UCSD-AML1 (cell line): Measurements from ENCODE around the gene DLX5.

Source experiments
- DNase-seq: peaks from one replicate; lab custom pipeline; 2025; ENCODE audit not compliant: unreplicated experiment; lab: John Stamatoyannopoulos, UW

Gene DLX5

DNA sequence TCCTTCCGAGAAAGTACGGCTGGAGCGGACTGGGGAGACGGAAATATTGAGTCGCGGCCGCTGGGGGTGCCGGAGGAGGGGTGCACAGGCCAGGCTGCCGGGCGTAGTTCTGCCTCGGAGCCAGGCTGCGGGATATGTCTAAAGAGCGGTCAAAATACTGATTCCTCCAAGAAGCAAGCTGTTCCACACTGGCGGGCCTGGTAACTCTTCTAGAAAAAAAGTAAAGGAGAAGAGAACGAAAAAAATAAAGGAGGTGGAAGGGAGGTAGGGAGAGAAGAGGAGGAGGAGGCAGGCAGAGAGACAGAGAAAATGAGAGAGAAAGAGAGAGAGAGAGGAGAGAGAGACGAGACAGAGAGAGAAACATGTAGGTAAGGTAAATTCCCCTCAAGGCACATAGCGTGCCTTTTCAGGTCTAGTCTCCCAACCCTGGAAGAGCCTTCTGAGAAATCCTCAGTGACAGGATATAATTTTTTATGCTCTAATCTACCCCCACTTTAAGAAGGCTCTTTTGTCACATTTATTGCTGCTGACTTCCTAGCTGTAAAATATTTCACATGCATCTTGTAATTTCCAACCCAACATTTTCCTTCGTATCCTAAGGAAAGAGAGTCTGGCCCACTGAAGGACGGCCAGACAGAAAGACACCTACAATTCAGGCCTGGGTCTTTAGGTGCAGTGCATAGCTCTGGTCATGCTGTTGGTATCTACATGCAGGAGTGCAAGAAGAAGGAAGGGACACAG is 5.7 kb downstream of the DLX5 start:
- DNase-seq, result no peak

DNA sequence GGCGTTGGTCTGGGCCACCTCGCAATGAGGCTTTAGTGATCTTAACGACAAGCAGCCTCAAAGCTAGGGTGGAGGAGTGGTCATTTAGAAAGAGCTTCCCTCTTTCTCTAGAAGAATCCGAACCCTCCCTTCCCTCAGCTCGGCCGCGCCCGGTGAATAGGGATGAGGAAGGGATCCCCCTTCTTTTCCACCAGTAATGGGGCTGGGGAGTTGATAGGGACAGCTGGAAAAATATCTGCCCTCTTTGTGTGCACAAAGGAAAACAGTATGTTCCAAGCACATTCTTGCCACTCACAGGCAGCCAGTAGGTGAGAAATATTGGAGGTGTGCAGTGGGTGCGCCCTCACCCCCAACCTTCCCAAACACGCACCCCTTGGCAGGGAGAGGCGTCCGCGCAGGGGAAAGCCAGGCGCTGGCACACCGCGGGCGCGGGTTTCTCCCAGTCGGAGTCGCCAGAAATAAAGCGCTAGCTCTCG is 6.5 kb downstream of the DLX5 start:
- no peak for DNase-seq

DNA sequence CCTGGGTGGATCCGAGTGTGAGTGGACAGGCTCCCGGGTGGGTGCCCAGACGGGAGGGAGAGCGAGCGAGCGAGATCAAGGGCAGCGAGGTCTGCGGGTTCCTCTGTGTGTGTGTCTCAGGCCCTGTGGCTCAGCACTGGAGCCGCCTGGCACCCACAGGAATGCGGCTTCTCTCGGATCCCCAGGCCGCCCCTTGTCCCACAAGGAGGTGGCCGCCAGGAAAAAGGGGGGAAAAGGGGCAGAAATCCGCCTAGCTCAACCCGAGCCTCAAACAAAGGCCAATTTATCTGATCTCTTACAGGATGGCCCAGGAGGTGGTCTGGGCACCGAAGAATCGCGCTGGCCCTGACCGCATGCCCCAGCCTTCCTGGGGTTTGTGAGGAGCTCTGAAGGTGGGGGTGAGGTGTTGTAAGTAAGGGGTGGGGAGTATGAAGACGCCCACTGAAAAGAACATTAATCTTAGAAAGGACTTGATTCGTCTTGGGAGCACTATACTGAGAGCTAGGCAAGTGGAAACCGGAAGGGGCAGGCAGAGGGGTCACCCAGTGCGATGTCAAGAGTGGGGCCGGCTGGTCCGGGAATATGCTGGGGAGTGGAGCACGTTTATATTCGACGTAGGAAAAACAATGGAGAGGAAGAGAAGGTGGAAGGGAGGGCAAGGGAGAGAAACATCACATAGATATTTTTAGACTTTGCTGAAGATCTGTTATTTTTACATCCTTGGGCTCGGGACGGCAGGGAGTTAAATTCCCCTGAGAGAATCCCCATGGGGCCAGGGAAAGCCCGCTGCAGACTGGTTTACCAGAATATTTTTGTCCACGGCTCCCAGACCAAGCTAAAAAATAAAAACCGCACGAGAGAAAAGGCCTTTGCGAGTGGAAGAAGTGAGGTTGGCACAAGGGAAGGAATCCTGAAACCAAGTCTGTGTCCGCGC is 7.2 kb downstream of the DLX5 start:
- DNase-seq, result no peak

DNA sequence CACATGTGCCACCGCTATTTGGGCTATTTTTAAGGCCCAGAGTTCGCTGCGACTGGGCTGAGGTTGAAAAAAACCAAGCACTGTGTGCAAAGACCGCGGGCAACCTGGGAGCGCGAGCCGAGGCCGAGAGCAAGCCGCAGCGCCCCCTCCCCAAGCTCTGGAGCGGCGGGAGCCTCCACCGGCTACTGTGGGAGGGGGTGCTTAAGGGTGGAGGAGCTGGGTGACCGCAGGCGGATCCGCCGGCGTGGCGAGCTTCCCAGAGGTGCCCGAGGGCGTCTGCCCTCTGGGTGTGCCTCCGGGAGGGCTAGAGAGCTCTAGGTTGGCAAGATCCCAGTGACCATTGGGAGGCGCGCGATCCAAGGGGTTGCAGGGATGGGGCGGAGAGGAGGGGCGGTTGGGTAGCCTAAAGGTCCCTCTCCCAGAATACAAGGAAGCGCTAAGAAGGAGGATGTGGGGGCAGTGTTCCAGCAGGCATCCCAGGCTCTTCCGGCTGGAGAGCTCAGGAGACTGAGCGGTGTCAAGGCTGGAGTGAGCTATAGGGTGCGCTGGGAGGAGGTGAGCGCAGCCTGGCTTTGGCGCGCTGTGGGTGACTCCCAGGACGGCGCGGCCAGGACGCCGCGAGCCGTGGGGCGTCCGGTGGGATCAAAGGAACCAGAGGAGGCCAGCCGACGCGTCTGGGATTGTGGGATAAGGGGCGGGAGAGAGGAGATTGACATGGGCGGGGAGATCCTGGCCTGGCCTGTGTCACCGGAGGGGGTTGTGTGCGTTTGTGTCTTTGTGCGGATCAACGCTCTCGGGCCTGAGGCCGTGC is 8.0 kb downstream of the DLX5 start:
- DNase-seq, result no peak

DNA sequence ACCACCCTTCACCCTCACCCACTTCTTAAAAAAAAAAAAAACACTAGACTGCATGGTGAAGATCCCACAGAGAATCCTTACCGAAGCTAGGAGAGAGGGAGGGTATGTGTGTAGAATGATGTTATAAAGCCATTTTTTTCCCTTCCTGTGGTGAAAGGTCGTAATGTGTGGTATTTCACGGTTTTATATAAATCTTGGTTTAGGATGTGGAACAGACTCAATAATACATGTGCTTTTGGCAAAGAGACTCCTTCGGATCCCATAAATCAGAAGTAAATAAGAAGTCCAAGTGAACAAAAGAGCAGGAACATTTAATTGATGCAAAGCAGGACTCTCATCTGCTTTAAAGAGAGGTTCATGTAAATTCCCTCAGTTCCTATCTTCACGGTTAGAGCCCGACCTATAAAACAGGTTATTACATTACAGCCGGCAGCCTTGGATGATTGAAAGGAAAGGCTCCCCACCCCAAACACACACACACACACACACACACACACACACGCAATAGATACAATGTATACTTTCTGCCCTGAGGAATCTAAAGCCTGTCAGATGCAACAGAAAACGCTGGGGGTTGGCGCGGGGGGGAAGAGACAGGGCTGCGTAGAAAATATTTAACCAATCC is 8.8 kb downstream of the DLX5 start:
- DNase-seq, result no peak

DNA sequence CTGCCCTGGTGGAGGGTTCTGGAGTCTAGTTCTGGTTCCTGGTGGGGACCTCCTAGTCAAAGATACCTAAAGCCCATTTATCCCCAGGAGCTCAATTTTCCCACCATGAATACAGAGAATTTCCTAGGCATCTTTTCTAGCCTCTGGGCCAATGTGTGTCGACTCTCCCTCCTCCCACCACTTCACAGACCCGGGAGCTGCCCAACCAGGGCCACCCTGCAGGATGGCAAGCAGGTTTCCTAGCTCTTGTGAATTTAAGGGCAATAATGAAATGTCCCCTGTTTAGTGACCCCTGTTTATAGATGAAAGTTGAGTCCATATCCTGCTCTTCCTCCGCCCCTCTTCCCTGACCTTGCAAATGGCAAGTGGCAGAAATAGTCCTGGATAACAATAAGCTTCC is 9.4 kb downstream of the DLX5 start:
- DNase-seq, result no peak

DNA sequence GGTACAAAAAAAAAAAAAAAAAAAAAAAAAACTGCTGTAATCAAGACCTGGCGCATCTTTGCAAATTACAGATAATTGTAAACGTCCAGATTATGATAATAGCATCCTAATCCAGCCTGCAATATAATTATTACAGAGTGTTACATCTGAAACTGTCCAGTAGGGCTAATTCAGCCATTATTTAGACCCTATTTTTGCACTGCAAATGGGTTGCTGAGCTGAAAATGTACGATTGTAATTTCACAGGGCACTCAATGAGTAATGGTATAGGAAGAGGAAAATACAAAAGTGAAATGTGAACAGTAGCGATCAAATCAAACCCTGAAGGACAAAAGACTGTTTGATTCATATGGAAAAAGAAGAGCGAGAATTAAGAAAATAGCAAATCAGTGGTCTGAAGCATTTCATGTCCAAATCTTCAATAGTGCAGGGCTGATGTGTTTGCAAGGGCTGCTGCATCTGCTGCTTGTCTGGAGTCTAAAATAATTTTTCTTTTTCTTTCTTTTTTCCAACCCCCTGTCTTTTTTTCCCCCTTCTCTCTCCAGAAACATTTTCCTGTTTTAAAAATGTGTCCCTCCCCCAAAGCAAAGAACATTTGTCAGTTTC is 10.4 kb downstream of the DLX5 start:
- DNase-seq, result no peak

DNA sequence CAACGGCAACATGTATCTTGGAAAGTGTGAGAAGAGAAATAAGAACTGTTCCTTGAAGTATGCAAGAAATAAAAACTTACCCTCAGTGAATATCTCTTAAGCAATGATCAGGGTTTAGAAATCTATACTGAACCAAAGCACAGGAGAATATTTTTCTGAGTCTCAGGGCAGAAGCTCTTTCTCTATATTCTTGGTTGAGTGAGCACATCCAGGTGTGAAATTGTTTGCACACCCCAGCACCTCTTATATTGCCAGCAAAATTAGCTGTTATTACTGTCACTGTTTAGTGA is 10.8 kb downstream of the DLX5 start:
- DNase-seq, result no peak

DNA sequence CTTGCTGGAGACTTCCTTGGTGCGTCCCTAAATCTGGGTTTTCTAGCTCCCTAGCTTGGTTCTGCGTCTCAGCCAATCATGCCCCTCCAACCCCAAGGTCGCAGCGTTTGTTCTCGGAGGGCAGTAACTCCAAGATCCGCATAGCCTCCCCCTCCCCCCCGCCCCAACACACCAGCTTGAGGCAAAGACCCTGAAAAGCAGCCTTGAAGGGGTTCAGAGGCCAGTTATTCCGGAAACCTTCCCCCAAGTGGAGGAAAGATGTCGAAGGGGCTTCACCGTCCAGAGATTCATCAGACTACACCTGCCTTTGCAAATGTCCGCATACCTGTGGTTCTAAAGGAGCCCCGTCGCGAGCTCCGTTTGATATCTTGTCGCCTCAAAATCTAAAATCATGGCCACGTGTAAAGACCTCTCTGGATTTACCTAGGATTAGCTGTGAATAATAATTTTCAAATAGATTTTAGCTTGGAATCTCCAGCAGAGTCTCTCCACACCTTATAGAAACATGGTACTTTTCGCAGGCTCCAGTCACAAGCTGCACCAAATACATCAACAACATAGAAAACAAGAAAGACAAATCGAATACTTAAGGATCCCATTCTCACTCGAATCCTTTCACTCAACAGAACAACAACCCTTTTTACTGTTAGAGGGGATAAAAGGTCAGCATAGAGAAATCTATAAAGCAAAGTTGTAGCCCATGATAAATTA is 11.3 kb downstream of the DLX5 start:
- no peak for DNase-seq

DNA sequence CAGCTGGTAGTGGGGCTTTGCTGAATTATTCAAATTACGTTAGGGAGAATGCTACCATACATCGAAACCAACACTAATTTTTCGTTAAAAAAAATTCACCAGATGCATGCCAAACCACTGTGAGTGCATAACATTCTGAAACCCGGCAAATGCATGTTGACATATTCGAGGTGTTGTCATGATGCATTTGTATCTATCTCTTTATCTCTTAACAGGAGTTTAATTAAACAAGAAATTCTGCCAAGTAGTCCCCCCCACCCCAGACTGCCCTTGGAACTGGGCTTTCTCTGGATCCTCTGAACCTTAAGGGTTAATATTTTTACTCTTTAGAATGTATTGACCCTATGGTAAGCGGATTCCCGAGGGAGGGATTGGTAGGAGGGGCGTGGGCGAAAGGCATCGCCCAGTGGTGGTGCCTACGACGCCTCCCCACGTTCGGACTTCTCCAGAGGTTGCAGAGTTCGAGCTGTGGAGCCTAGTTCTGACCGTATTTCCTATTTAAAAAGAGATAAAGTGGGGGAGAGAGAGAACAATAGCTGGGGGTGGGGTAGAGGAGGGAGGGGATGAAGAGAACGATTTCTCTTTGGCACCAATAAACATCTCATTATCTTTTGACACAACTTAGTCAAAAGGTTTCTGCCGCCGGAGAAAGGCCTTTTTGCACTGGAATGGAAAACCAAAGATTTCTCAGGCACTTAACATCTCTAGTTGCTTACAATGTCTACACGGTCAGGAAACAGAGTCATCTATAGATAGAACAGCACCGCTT is 12.1 kb downstream of the DLX5 start:
- DNase-seq, result no peak

DNA sequence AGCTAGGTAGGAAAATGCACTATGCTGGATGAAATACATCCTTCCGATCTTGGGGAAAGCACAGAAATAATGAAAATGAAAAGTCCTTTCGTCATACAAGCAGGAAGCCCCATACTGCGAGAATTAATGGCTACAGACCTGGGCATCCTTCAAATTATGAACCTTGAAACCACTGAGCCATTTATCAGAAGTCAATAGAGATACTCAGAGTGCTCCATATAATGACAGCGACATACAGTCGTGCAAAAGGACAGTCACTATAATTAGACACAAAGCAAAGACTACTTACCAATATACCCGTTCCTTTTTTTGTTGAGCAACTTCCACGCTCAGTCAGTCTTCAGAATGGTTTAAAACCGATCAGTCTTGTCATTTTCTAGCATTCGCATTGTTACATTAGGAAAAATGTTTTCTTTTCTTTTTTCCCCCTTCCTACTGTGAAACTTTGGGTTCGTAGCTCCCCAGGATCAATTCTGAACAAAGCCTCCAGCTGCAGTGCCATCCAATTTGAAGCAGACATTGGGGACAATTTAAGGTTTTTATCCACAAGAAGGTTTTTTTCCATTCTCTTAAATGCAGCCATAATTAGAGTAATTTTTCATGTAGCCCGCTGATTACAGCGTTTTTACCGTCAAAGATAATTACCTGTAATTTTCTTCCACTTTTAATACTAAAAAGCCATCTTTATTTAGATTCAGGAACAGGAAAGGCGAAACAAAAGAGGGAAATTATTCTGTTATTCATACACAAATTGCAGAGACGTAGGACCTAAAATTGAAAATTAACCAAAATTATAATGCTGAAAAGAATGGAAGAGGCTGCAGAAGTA is 12.9 kb downstream of the DLX5 start:
- no peak for DNase-seq

DNA sequence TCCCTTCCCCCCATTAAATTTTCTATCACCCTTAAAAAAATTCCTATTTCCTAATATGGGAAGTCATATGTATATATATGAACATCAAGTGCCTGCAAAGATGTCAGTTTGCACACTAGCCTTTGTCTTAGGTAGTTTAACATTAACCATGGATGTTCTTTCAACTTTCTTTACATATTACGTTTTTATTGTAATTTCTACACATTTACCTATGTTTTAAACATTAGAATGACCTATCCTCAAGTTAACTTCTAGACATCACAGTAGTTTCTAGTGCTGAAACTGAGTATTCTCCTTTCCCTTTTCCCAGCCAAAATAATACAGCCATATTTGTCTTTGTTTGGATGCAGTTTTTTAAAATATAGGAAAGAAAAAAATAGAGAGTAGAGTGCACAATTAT is 13.5 kb downstream of the DLX5 start:
- DNase-seq, result no peak

DNA sequence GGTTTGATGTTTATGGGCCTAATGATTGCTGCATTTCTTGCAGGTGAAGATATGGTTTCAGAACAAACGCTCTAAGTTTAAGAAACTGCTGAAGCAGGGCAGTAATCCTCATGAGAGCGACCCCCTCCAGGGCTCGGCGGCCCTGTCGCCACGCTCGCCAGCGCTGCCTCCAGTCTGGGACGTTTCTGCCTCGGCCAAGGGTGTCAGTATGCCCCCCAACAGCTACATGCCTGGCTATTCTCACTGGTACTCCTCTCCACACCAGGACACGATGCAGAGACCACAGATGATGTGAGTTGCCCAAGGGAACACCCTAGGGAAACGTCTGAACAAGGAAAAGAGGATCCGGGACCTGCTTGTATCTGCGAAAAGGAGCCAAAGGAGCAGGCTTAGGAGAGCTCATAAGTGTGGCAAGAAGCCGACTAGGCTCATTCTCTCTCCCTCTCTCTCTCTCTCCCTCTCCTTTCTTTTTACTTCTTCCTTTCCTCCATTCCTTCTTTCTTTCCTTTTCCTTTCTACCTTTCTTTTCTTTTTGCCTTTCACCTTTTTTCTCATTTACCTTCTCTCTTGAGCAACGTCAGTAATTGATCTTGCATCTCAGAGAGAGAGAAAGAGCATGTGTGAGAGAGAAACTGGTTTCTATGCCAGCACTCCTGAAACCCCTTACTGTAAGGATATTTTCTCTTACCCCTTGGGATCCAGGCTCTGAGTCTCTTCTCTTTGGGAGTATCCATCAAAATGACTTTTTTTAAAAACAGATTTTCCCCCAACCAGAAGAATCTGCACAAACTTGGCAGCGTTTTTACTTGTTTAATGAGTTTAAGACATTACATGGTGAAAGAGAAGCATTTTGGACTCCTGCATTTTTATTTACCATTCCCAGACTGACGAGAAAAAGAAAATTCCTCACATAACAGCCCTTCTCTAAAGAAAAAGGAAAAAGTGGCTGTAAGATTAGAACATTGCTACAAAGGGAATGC is 14.6 kb downstream of the DLX5 start:
- no peak for DNase-seq

DNA sequence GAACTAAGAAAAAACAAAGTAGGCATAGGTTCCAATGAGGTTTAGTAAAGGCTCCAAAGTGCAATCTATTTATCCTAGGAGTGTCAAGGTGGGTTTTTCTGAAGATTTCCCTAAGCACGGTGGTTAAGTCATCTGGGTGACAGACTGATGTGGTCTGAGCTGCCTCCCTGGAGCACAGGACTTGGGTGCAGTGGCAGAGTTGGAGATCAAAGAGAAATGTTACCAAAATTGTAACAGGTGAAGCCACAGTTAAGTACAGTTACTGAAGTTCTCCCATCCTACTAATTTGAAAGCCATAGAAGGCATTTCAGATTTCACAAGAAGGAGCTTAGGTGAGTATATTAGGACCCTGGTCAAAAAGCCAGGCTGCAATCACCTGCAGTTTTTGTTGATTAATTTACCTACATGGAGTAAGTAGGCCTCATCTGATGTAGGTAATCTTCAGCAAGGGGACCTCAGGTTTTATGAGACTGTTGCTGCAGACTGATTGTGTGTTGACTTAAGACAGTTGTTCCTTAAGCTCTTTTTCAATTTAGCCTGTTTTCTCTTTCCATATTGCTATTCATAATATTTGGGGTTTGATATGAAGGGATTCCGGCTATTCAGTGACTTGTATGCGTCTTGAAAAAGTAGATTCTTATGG is 16.2 kb downstream of the DLX5 start:
- DNase-seq, result no peak

DNA sequence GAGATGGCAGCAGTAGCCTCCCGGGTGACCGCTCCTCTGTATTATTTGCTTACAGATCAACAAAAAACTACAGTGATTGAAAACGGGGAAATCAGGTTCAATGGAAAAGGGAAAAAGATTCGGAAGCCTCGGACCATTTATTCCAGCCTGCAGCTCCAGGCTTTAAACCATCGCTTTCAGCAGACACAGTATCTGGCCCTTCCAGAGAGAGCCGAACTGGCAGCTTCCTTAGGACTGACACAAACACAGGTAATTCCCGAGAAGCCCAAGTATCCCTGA is 17.1 kb downstream of the DLX5 start:
- no peak for DNase-seq

DNA sequence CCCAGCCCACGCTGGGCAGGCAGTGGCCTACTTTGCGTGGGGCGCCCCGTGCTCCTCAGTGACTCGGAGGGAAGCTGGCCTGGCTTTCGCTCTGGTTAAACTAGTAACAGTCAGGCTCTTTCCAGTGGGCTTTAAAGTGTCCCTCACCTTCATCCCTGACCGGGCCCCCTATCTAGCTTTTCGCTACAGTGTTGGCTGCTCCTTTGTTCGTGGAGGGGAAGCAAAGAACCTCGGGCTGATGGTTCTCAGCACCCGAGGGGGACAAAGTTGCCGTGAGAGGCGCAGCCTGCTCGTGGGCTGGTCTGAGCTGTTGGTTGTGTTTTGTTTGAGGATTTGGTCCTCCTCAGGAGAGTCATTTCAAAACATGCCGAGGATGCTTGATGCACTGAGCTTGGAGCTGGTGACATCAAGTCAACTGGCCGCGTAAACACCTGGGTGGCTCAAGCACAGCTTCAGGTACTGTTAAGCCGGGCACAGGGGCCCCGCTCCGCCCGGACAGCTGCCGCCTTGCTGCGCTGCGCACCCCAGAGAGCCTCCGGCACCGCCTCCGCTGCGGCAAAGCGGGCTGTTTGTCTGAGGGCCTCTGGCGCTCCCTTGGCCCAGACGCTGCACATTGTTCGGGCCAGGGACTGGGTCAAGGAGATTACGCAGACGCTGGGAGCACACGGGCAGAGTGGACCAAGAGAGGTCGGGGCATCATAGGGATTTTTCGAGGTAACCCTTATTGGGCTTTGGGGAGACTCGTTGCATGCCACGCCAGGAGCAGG is 17.6 kb downstream of the DLX5 start:
- no peak for DNase-seq
